UCSD-AML1 (cell line): Measurements from ENCODE around the gene RAB9B.
"Not testable (repeated sequence)": the region's sequence is repeated elsewhere in the genome, so short reads cannot be mapped to it uniquely, and the experiment has no call there.

Source experiments
- DNase-seq: peaks from one replicate; lab custom pipeline; 2025; ENCODE audit not compliant: unreplicated experiment; lab: John Stamatoyannopoulos, UW

Gene RAB9B

DNA sequence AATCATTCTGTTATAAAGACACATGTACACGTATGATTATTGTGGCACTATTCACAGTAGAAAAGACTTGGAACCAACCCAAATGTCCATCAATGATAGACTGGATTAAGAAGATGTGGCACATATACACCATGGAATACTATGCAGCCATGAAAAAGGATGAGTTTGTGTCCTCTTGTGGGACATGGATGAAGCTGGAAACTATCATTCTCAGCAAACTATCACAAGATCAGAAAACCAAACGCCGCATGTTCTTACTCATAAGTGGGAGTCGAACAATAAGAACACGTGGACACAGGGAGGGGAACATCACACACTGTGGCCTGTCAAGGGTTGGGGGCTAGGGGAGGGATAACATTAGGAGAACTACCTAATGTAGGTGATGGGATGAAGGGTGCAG, 15.0 kb downstream of the RAB9B start:
- DNase-seq: not testable (repeated sequence)

- DNase-seq: no peak
Observed at GRCh38 chrX:103811858-103812257, 20.2 kb downstream of the RAB9B start.

GRCh38 chrX:103806862-103807474, 25.1 kb downstream of the RAB9B start:
- no peak for DNase-seq

GRCh38 chrX:103805860-103806259, 26.2 kb downstream of the RAB9B start:
- DNase-seq: no peak

DNA sequence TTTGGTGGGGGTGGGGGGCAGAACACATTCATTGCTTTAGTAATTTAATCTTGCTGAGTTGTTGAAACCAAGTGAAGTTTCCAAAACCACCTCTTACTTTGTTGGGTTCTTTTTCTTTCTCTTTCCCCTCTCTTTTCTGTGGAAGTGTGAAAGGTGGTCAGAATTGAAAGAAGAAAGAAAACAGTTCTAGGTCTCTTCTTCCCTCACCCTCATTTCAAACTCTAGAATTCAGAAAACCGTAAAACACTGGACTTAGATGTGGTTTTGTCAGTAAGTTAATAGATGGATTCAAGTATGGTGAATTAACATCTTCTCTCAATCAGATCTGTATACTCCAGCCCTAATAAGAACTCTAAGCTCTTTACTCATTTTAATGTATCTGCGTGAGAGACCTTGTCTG, 31.7 kb downstream of the RAB9B start:
- no peak for DNase-seq

GRCh38 chrX:103797691-103798090, 34.4 kb downstream of the RAB9B start:
- no peak for DNase-seq

DNA sequence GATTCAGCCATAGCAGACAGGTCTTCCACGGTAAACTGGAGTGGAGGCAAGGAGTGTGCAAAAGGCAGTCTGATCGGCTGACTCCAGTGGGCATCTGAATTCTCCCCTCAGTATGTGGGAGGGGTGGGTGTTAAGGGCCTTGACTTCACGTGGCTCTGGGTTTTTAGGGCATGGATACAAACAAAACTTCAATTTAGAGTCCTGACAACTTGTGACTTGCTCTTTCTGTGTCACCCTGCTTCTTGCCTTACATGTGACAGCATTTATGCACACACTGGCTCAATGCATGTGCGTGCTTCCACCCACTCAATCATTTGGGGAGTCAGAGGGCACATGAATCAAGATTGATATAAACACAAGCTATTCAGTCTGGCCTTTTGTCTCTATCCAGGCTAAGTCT, 37.9 kb downstream of the RAB9B start:
- DNase-seq: no peak

GRCh38 chrX:103793545-103793940, 38.5 kb downstream of the RAB9B start:
- DNase-seq: no peak

- DNase-seq: no peak
Observed at GRCh38 chrX:103792916-103793544, 39.0 kb downstream of the RAB9B start.

DNA sequence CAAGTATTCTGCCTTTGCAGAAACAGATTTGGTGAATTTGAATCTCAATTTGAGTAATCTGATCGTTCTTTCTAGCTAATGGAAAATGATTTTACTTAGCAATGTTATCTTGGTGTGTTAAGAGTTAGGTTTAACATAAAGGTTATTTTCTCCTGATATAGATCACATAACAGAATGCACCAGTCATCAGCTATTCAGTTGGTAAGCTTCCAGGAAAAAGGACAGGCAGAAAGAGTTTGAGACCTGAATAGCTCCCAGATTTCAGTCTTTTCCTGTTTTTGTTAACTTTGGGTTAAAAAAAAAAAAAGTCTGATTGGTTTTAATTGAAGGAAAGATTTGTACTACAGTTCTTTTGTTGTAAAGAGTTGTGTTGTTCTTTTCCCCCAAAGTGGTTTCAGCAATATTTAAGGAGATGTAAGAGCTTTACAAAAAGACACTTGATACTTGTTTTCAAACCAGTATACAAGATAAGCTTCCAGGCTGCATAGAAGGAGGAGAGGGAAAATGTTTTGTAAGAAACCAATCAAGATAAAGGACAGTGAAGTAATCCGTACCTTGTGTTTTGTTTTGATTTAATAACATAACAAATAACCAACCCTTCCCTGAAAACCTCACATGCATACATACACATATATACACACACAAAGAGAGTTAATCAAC, 40.1 kb downstream of the RAB9B start:
- no peak for DNase-seq

DNA sequence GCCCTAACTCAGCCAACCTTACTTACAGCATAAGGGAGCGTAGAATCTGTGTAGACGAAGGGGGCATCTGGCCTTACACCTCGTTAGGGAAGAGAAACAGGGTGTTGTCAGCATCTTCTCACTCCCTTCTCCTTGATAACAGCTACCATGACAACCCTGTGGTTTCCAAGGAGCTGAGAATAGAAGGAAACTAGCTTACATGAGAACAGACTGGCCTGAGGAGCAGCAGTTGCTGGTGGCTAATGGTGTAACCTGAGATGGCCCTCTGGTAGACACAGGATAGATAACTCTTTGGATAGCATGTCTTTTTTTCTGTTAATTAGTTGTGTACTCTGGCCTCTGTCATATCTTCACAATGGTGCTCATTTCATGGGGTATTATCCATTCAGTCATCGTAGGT, 40.8 kb downstream of the RAB9B start:
- DNase-seq: no peak

- no peak for DNase-seq
Observed at GRCh38 chrX:103789004-103789403, 43.1 kb downstream of the RAB9B start.

DNA sequence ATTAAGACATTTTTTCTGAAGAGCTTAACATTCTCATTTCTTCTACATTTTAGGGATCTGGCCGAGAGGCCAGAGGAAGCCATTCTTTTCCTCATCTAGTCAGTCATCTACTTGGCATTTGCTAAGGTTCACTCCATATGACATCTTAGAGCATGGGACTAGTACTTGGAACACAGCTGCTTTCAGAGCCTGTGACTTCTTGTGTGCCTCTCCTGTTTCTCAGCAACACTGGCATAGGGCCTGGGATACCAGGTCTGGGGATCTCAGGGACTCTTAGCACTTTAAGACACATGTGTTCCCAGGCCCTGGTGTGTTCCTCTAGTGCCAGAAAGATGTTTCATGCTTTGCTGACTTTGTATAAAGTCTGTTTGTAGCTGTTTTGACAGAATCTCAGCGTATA, 48.1 kb downstream of the RAB9B start:
- no peak for DNase-seq

- no peak for DNase-seq
Observed at GRCh38 chrX:103783196-103783595, 48.9 kb downstream of the RAB9B start.

GRCh38 chrX:103782640-103783039, 49.4 kb downstream of the RAB9B start:
- no peak for DNase-seq

GRCh38 chrX:103781706-103782105, 50.4 kb downstream of the RAB9B start:
- no peak for DNase-seq

GRCh38 chrX:103781062-103781402, 51.0 kb downstream of the RAB9B start:
- no peak for DNase-seq

DNA sequence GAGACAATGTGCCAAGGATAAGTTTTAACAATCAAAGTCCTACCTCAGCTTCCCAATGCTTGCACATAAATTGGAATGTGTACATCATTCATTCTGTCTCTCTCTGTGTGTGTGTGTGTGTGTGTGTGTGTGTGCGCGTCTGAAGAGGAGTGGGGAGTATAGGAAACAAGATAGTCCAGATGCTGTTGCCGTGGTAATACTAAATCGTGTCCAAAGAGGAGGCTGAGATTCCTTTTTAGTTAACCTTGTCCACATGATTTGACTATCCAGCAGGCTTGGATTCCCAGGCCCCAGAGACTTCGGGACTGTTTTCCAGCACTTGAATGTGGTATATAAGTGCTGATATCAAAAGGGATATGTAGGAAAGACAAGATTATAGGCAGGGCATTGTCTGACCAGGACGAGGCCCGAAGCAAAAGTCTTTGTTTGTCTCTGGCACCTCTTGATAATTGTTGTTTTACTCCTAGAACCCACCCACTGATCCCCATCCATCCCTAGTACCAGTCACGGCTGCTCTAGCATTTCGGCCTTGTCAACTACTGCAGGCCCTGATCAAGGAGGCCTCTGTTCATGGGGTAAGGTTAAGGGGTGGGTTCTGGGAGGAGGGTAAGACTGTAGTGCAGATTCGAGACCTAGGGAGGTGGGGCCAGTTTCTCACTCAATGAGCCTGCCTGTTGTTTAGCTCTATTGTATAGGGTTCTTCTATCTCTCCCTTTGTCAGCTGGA, 51.6 kb downstream of the RAB9B start:
- no peak for DNase-seq

GRCh38 chrX:103779141-103779789, 52.8 kb downstream of the RAB9B start:
- DNase-seq: no peak

- no peak for DNase-seq
Observed at GRCh38 chrX:103776546-103776945, 55.5 kb downstream of the RAB9B start, which contains the start of gene PLP1. TSS of gene PLP1 (plus strand) at chrX:103776840. CDS start at chrX:103776996, 156 bp downstream.

- DNase-seq: peak; percentile 33
Observed at GRCh38 chrX:103774070-103774642, 57.9 kb downstream of the RAB9B start.
